ENCODE results near the gene SULF2.

The SULF2 gene

DNA sequence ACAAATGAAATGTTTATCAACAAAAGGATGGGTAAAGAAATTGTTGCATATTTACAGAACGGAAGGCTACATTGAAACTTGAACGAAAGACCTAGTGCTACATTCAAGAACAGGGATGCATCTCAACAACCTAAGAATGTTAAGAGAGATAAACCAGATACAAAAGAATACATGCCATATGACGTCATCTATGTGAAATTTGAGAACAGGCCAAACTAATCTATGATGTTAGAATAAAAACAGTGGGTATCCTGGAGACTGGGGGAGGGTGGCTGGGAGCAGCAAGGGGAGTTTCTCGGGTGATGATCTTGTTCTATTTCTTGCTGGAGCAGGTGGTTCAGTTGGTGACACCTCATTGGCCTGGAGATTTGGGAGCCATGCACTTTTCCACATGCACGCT is 81.5 kb downstream of the SULF2 start:
- Histone ChIP-seq H3K36me3 (no peaks in the 10 kb centered on the region), H3K9me3 (ENCODE audit: severe bottlenecking) (no peaks in the 10 kb centered on the region), H3K27ac (no peak overlapping the region), H3K27me3 (ENCODE audit: insufficient read depth, low read depth, severe bottlenecking) (no peaks in the 10 kb centered on the region), H3K4me3 (ENCODE audit: low read depth, low read length) (no peak overlapping the region)
- no peak for DNase-seq
- no peak for TF ChIP-seq CTCF (IDR thresholded peaks at IDR 0.05; ENCODE audit: low read depth, low read length)

DNA sequence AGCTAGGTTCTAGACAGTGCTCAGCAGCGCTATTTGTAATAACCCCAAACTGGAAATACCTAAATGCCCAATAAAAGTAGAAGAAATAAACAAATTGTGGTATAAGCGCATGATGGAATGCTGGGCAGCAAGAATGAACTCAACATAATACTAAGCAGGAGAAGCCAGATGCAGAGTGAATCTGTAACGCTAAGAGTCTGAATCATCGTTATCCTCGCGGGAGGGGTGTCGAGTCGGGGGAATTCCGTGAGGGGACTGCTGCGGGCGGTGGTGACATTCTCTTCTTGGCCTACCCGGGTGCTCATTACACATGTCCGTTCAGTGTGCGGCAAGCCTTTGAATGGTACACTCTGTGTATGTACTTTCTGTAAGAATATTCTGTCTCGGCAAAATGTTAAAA is 83.7 kb downstream of the SULF2 start:
- no peak overlapping the region for H3K27ac ChIP-seq
- no peak overlapping the region for H3K4me3 ChIP-seq (ENCODE audit: low read depth, low read length)
- H3K36me3 ChIP-seq: no peaks in the 10 kb centered on the region
- no peaks in the 10 kb centered on the region for H3K27me3 ChIP-seq (ENCODE audit: insufficient read depth, low read depth, severe bottlenecking)
- no peak for DNase-seq
- TF ChIP-seq CTCF (IDR thresholded peaks at IDR 0.05; ENCODE audit: low read depth, low read length): no peak
- H3K9me3 ChIP-seq (ENCODE audit: severe bottlenecking): no peaks in the 10 kb centered on the region

GRCh38 chr20:47700327-47700726 is 85.0 kb downstream of the SULF2 start:
- Histone ChIP-seq H3K27ac (no peak overlapping the region), H3K4me3 (ENCODE audit: low read depth, low read length) (no peak overlapping the region), H3K9me3 (ENCODE audit: severe bottlenecking) (no peaks in the 10 kb centered on the region), H3K27me3 (ENCODE audit: insufficient read depth, low read depth, severe bottlenecking) (no peaks in the 10 kb centered on the region), H3K36me3 (no peaks in the 10 kb centered on the region)
- no peak for DNase-seq
- no peak for TF ChIP-seq CTCF (IDR thresholded peaks at IDR 0.05; ENCODE audit: low read depth, low read length)

DNA sequence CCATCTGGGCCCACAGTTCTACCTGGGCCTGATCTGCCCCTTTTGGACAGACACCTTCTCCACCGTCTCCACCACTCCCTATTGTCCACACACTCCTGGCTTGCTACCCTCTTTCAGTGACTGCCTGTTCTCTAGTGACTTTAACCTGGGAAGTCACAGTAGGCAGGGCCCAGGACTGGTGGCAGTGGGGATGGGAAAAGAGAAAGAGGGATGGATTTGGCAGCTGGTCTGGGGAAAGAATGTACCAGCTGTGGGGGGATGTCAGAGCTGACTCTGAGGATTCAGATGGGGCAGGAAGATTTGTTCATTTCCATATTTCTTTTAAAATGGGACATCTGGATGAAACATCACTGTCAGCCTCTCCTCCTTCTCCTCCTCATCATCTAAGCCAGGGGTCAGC is 85.5 kb downstream of the SULF2 start:
- H3K36me3 ChIP-seq: no peaks in the 10 kb centered on the region
- no peak overlapping the region for H3K27ac ChIP-seq
- no peaks in the 10 kb centered on the region for H3K27me3 ChIP-seq (ENCODE audit: insufficient read depth, low read depth, severe bottlenecking)
- TF ChIP-seq CTCF (IDR thresholded peaks at IDR 0.05; ENCODE audit: low read depth, low read length): no peak
- no peak for DNase-seq
- H3K9me3 ChIP-seq (ENCODE audit: severe bottlenecking): no peaks in the 10 kb centered on the region
- H3K4me3 ChIP-seq (ENCODE audit: low read depth, low read length): no peak overlapping the region

DNA sequence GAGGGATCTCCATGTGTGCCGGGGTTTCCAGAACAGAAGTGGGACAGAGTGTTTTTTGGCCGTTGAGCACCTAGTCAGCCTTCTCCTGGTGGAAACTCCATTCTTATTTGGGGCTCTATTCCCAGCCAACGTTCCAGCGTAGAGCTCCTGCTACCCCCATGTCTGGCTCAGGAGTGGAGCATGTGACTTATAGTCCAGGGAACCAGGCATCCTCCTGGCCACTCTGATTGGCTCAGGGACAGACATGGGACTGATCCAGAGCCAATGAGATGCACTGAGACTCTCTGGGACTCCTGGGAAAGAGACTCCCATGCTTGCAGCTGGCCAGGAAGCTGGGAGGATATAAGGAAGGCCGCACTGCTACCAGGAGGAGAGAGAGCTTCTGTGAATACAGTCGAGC is 87.1 kb downstream of the SULF2 start:
- H3K36me3 ChIP-seq: no peaks in the 10 kb centered on the region
- no peak overlapping the region for H3K27ac ChIP-seq
- peaks cover 3% of the 10 kb centered on the region for H3K9me3 ChIP-seq (ENCODE audit: severe bottlenecking)
- no peak overlapping the region for H3K4me3 ChIP-seq (ENCODE audit: low read depth, low read length)
- no peaks in the 10 kb centered on the region for H3K27me3 ChIP-seq (ENCODE audit: insufficient read depth, low read depth, severe bottlenecking)
- DNase-seq: no peak
- no peak for TF ChIP-seq CTCF (IDR thresholded peaks at IDR 0.05; ENCODE audit: low read depth, low read length)

DNA sequence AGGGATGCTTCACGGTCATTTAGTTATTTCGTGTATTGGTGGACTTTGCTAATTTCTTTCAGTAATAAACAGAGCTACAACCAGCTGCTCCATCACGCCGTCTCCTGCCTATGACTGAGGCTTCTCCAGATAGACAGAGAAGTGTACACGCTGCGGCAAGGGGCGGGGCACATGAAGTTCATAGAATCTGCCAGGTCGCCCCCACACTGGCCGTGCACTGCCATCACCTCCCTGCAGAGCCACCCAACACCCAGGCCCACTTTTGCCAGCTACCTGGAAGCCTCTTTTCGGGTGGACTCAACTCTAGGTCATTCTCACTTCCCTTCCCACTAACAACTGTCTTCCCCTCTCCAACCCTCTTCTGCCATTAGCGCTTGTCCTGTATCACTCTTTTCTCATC is 88.4 kb downstream of the SULF2 start:
- DNase-seq: no peak
- Histone ChIP-seq H3K4me3 (ENCODE audit: low read depth, low read length) (no peak overlapping the region), H3K9me3 (ENCODE audit: severe bottlenecking) (peaks cover 13% of the 10 kb centered on the region), H3K36me3 (no peaks in the 10 kb centered on the region), H3K27me3 (ENCODE audit: insufficient read depth, low read depth, severe bottlenecking) (no peaks in the 10 kb centered on the region), H3K27ac (no peak overlapping the region)
- TF ChIP-seq CTCF (IDR thresholded peaks at IDR 0.05; ENCODE audit: low read depth, low read length): no peak
